HepG2 (cell line): ENCODE results near the gene TMEM233. TPM values are rescaled to one million over a fixed set of nuclear protein-coding genes. Genes with fewer than 3 reads are reported as not detected.

Experiments used
- ATAC-seq: fragments of 200-7000 bp; cut with Tn5 transposase; 3 replicates; pipeline ENCODE4 v1.9.1; 2020; ENCODE audit warnings: mild to moderate bottlenecking, moderate library complexity
- BruUV-seq: library from RNA; stranded (reverse); fragments of 400-500 nt; replicated peaks from 2 replicates; lab custom pipeline; 2021; lab: Mats Ljungman, UMichigan
- CTCF ChIA-PET: fragments of 300-600 bp; formaldehyde crosslinking; extraction: SDS; loops from one replicate; lab custom pipeline; 2021; ENCODE audit warnings: low total read pairs, inconsistent platforms, low intra/inter-chr PET ratio; lab: Yijun Ruan, JAX
- POLR2A ChIA-PET: fragments of 350-600 bp; sonication (Branson Sonifier 250); formaldehyde crosslinking; loops from one replicate; lab custom pipeline; 2020; ENCODE audit warnings: antibody characterized with exemption, inconsistent platforms; lab: Yijun Ruan, JAX
- DNase-seq: peaks from one replicate; pipeline ENCODE4 v3.0.0-alpha.2; 2015; ENCODE audit warnings: low spot score
- FAIRE-seq: peaks from 3 replicates; lab custom pipeline; 2011; peaks lifted over from hg19 to GRCh38; lab: Jason Lieb, UNC
- H2AFZ ChIP-seq: one replicate; pipeline ENCODE4 v1.6.1; 2011; ENCODE audit warnings: low read length, inconsistent platforms
- H3K27ac ChIP-seq: fragments of 300-600 bp; 3 replicates; pipeline ENCODE4 v1.8.0; 2011; ENCODE audit warnings: mixed run types, mild to moderate bottlenecking, mixed read lengths, low read length, inconsistent platforms; ENCODE audit not compliant: insufficient read depth; ENCODE audit errors: extremely low read length
- H3K27me3 ChIP-seq, 2 experiments: fragments of 200-600 bp in 1 of 2; 2 replicates in 1 of 2; 3 replicates in 1 of 2; pipeline versions ENCODE4 v1.6.0 to v1.8.0; 2011; ENCODE audit warnings: low read length in 2 of 2, mild to moderate bottlenecking in 2 of 2, moderate library complexity in 2 of 2, inconsistent platforms in 1 of 2; ENCODE audit not compliant: insufficient read depth in 2 of 2, control insufficient read depth in 1 of 2
- H3K36me3 ChIP-seq, 2 experiments: fragments of 200-600 bp in 1 of 2; replicated peaks in 1 of 2; 2 replicates in 1 of 2; 3 replicates in 1 of 2; pipeline versions ENCODE4 v1.5.1 to v1.8.0; 2011; ENCODE audit warnings: low read length in 2 of 2, inconsistent platforms in 1 of 2; ENCODE audit not compliant: insufficient read depth in 2 of 2, control insufficient read depth in 1 of 2
- H3K4me1 ChIP-seq: 2 replicates; pipeline ENCODE4 v1.5.1; 2012; ENCODE audit warnings: low read length, inconsistent platforms; ENCODE audit not compliant: insufficient read depth
- H3K4me2 ChIP-seq: 2 replicates; pipeline ENCODE4 v1.6.0; 2011; ENCODE audit warnings: low read depth, low read length, inconsistent platforms
- H3K4me3 ChIP-seq, 3 experiments: fragments of 200-600 bp in 1 of 3; sonication (generic), shearing (Covaris generic) in 1 of 3; replicated peaks in 1 of 3; 2 replicates each; pipeline ENCODE4 v1.5.1; 2011 to 2016; ENCODE audit warnings: low read length in 3 of 3, inconsistent platforms in 2 of 3, low read depth in 2 of 3, mild to moderate bottlenecking in 2 of 3, control low read depth in 1 of 3, mixed read lengths in 1 of 3; ENCODE audit not compliant: insufficient read depth in 1 of 3
- H3K79me2 ChIP-seq: one replicate; pipeline ENCODE4 v1.6.1; 2011; ENCODE audit warnings: low read length, inconsistent platforms; ENCODE audit not compliant: insufficient read depth
- H3K9ac ChIP-seq: 2 replicates; pipeline ENCODE4 v1.6.0; 2011; ENCODE audit warnings: mild to moderate bottlenecking, low read depth, low read length, inconsistent platforms; ENCODE audit not compliant: insufficient read depth
- H3K9me3 ChIP-seq: 2 replicates; pipeline ENCODE4 v1.5.1; 2012; ENCODE audit warnings: mild to moderate bottlenecking, low read length
- H4K20me1 ChIP-seq: 2 replicates; pipeline ENCODE4 v1.6.0; 2011; ENCODE audit warnings: inconsistent platforms, mild to moderate bottlenecking, low read length, moderate library complexity; ENCODE audit not compliant: insufficient read depth
- AHR ChIP-seq: IDR thresholded peaks from 2 replicates; pipeline ENCODE4 v1.6.1; 2018; ENCODE audit warnings: missing genetic modification reagents, missing compliant biosample characterization
- ARID2 ChIP-seq: sonication (generic); formaldehyde crosslinking; IDR thresholded peaks from 2 replicates; pipeline ENCODE4 v1.8.1; 2022; ENCODE audit warnings: mild to moderate bottlenecking, missing genetic modification reagents, borderline replicate concordance
- BATF2 ChIP-seq: sonication (generic); formaldehyde crosslinking; IDR thresholded peaks from 2 replicates; pipeline ENCODE4 v1.8.0; 2022; ENCODE audit warnings: mild to moderate bottlenecking, missing genetic modification reagents, moderate library complexity
- CSRNP1 ChIP-seq: sonication (generic); formaldehyde crosslinking; IDR thresholded peaks from 2 replicates; pipeline ENCODE4 v1.8.1; 2023; ENCODE audit warnings: mild to moderate bottlenecking, missing genetic modification reagents
- KDM6A ChIP-seq: IDR thresholded peaks from 2 replicates; pipeline ENCODE4 v1.6.1; 2016; ENCODE audit warnings: low read depth
- MTA1 ChIP-seq: sonication (generic); formaldehyde crosslinking; IDR thresholded peaks from 2 replicates; pipeline ENCODE4 v1.4.0; 2020; ENCODE audit warnings: missing genetic modification reagents, mild to moderate bottlenecking, borderline replicate concordance
- MXD3 ChIP-seq: IDR thresholded peaks from 2 replicates; pipeline ENCODE4 v1.6.1; 2016; ENCODE audit warnings: mild to moderate bottlenecking, missing biosample characterization, missing genetic modification reagents
- PBX2 ChIP-seq: IDR thresholded peaks from 2 replicates; pipeline ENCODE4 v1.6.1; 2016; ENCODE audit warnings: control low read depth
- PHF20 ChIP-seq: sonication (generic); formaldehyde crosslinking; IDR thresholded peaks from 2 replicates; pipeline ENCODE4 v1.5.0; 2020; ENCODE audit warnings: mild to moderate bottlenecking, missing genetic modification reagents
- RBM39 ChIP-seq: fragments of 200-400 bp; formaldehyde crosslinking; IDR thresholded peaks from one replicate; pipeline ENCODE4 v1.6.1; 2018; ENCODE audit warnings: antibody characterized with exemption, mild to moderate bottlenecking, low read depth, low read length; ENCODE audit not compliant: poor library complexity, severe bottlenecking
- RERE ChIP-seq: IDR thresholded peaks from 2 replicates; pipeline ENCODE4 v1.6.1; 2016; ENCODE audit warnings: low read depth, missing genetic modification reagents, missing compliant biosample characterization
- ZNF496 ChIP-seq: sonication (generic); formaldehyde crosslinking; IDR thresholded peaks from 2 replicates; pipeline ENCODE4 v1.8.1; 2023; ENCODE audit warnings: mild to moderate bottlenecking, moderate library complexity, missing genetic modification reagents; ENCODE audit not compliant: insufficient replicate concordance
- ZNF530 ChIP-seq: sonication (generic); formaldehyde crosslinking; IDR thresholded peaks from 2 replicates; pipeline ENCODE4 v1.5.0; 2020; ENCODE audit warnings: low read depth, mild to moderate bottlenecking, missing genetic modification reagents
- ZNF556 ChIP-seq: sonication (generic); formaldehyde crosslinking; IDR thresholded peaks from 2 replicates; pipeline ENCODE4 v1.4.0; 2020; ENCODE audit warnings: mild to moderate bottlenecking, missing genetic modification reagents, borderline replicate concordance
- WGBS: methylation state at CpG from one replicate; pipeline ENCODE4 v1.1.6; 2017; ENCODE audit warnings: low lambda C conversion rate; 5-methylcytosine and 5-hydroxymethylcytosine counted together
- in situ Hi-C: cut with HindIII; loops from 2 replicates; pipeline ENCODE4 v1.10.0; 2017; ENCODE audit warnings: low pct_unique_long_range_greater_than_20kb; ENCODE audit not compliant: extremely low pct_ligation_motif_present
- intact Hi-C: fragments of 100-400 bp; cut with micrococcal nuclease; formaldehyde crosslinking; loops from one replicate; pipeline ENCODE4 v1.10.0; 2022; ENCODE audit not compliant: unreplicated experiment
- polyA plus RNA-seq, 8 experiments: library from polyadenylated mRNA; depleted of rRNA in 3 of 8; stranded (reverse) in 7 of 8; unstranded in 1 of 8; fragments of >200 nt; fragmentation: Illumina TruSeq in 4 of 8; extraction: Trizol in 4 of 8; gene quantifications; 2 replicates each; pipeline versions ENCODE4 v1.2.1 to v1.2.3, GENCODE V29; 2011 to 2016; ENCODE audit warnings: low read depth in 4 of 8, missing spikeins in 1 of 8, mixed read lengths in 1 of 8; ENCODE audit not compliant: insufficient read depth in 1 of 8
- total RNA-seq, 5 experiments: library from RNA; depleted of rRNA; stranded (reverse); fragments of >200 nt; fragmentation: Illumina TruSeq; extraction: Trizol; gene quantifications; 2 replicates each; pipeline ENCODE4 v1.2.3, GENCODE V29; 2016; ENCODE audit warnings: low read depth in 1 of 5

TMEM233 gene
- total and polyA plus RNA-seq, 2 of the 13 experiments (the other 11 are each of a cell fraction or from before 2014, with no cell fraction given), result 0.03 TPM; not detected in 1

- TF ChIP-seq RERE (CRISPR knock-in tag) (no peak), ARID2 (CRISPR knock-in tag) (no peak), MTA1 (CRISPR knock-in tag) (no peak), PHF20 (CRISPR knock-in tag) (no peak)
Measured at GRCh38 chr12:119672194-119672593, 78.6 kb downstream of the TMEM233 start (continued).

GRCh38 chr12:119673634-119674033 lies 80.1 kb downstream of the TMEM233 start:
- Histone ChIP-seq H3K36me3 (peaks cover 36 to 80% of the 10 kb centered on the region in 2 experiments), H4K20me1 (peaks cover 12% of the 10 kb centered on the region), H3K4me3 (no peak overlapping the region), H3K79me2 (peaks cover 6% of the 10 kb centered on the region), H2AFZ (no peak overlapping the region), H3K9ac (no peak overlapping the region), H3K27me3 (no peaks in the 10 kb centered on the region), H3K9me3 (no peaks in the 10 kb centered on the region), H3K27ac (no peak overlapping the region), H3K4me1 (peaks cover 26% of the 10 kb centered on the region), H3K4me2 (no peak overlapping the region)
- intact Hi-C loops, result no loop called here
- ChIA-PET CTCF (no interaction called here), POLR2A (interaction anchor here (2.3 kb wide), 1 partner anchor 10 kb away, joined by 6 read pairs; no protein-coding TSS in a partner anchor)
- no TSS peak for BruUV-seq
- 94% methylated on average over 7 of the region's 7 CpGs for WGBS
- in situ Hi-C loops, result no loop called here
- no peak for DNase-seq
- FAIRE-seq, result no peak
- no peak for ATAC-seq
- TF ChIP-seq ZNF496 (CRISPR knock-in tag), result no peak
- no peak for TF ChIP-seq PBX2 (CRISPR knock-in tag)
- no peak for TF ChIP-seq ZNF530 (CRISPR knock-in tag)
- no peak for TF ChIP-seq ZNF556 (CRISPR knock-in tag)
- no peak for TF ChIP-seq BATF2 (CRISPR knock-in tag)
- TF ChIP-seq CSRNP1 (CRISPR knock-in tag), result no peak
- TF ChIP-seq RBM39, result no peak
- TF ChIP-seq MXD3, result no peak
- TF ChIP-seq KDM6A (CRISPR knock-in tag), result no peak
- TF ChIP-seq AHR (CRISPR knock-in tag), result no peak
